PC-3 (cell line): Measurements from ENCODE around the gene TEAD1. TPM values are rescaled to one million over a fixed set of nuclear protein-coding genes. Genes with fewer than 3 reads are reported as not detected.

ENCODE experiments used
- ATAC-seq: fragments of 200-7000 bp; cut with Tn5 transposase; 2 replicates; pipeline ENCODE4 v1.9.1; 2020; ENCODE audit warnings: mild to moderate bottlenecking, moderate library complexity
- BruUV-seq: library from RNA; stranded (reverse); fragments of 400-500 nt; replicated peaks from 2 replicates; lab custom pipeline; 2021; lab: Mats Ljungman, UMichigan
- CTCF ChIA-PET: fragments of 300-600 bp; sonication (Branson Sonifier 250); formaldehyde crosslinking; loops from one replicate; lab custom pipeline; 2022; ENCODE audit warnings: antibody characterized with exemption; lab: Charles Lee
- POLR2A ChIA-PET: fragments of 300-600 bp; sonication (Branson Sonifier 250); formaldehyde crosslinking; loops from one replicate; lab custom pipeline; 2022; ENCODE audit warnings: antibody characterized with exemption; ENCODE audit not compliant: unreplicated experiment; lab: Charles Lee
- DNase-seq: peaks from one replicate; pipeline ENCODE4 v3.0.0-alpha.2; 2015
- H2AFZ ChIP-seq: fragments of 300-600 bp; sonication (generic); 2 replicates; pipeline ENCODE4 v1.6.0; 2016; ENCODE audit warnings: antibody characterized with exemption, low read length
- H3F3A ChIP-seq: fragments of 300-600 bp; sonication (generic); one replicate; pipeline ENCODE4 v1.6.0; 2017; ENCODE audit warnings: antibody characterized with exemption, low read length, control low read depth, mild to moderate bottlenecking; ENCODE audit not compliant: unreplicated experiment
- H3K27ac ChIP-seq: fragments of 300-600 bp; sonication (generic); 2 replicates; pipeline ENCODE4 v1.5.1; 2016; ENCODE audit warnings: mild to moderate bottlenecking, low read length
- H3K27me3 ChIP-seq: fragments of 300-600 bp; sonication (generic); 2 replicates; pipeline ENCODE4 v1.6.1; 2016; ENCODE audit warnings: low read length, mixed read lengths
- H3K36me3 ChIP-seq: fragments of 300-600 bp; sonication (generic); 2 replicates; pipeline ENCODE4 v1.6.1; 2016; ENCODE audit warnings: low read depth, mixed run types, low read length, mixed read lengths
- H3K4me1 ChIP-seq: fragments of 300-600 bp; sonication (generic); 2 replicates; pipeline ENCODE4 v1.5.1; 2016; ENCODE audit warnings: low read length; ENCODE audit not compliant: insufficient read depth
- H3K4me2 ChIP-seq: fragments of 300-600 bp; sonication (generic); 2 replicates; pipeline ENCODE4 v1.6.0; 2016; ENCODE audit warnings: low read length
- H3K4me3 ChIP-seq: fragments of 300-600 bp; sonication (generic); 2 replicates; pipeline ENCODE4 v1.5.1; 2016; ENCODE audit warnings: mild to moderate bottlenecking, low read length, mixed read lengths
- H3K79me2 ChIP-seq: fragments of 300-600 bp; sonication (generic); 2 replicates; pipeline ENCODE4 v1.6.1; 2017; ENCODE audit warnings: low read length, mixed read lengths
- H3K9ac ChIP-seq: fragments of 300-600 bp; sonication (generic); 2 replicates; pipeline ENCODE4 v1.6.0; 2016; ENCODE audit warnings: mild to moderate bottlenecking, low read length
- H3K9me2 ChIP-seq: fragments of 300-600 bp; sonication (generic); replicated peaks from 2 replicates; pipeline ENCODE4 v1.6.1; 2016; ENCODE audit warnings: mixed run types, low read length, mixed read lengths
- H3K9me3 ChIP-seq: fragments of 300-600 bp; sonication (generic); 2 replicates; pipeline ENCODE4 v1.6.1; 2016; ENCODE audit warnings: low read length, mixed read lengths
- H4K20me1 ChIP-seq: fragments of 300-600 bp; sonication (generic); 2 replicates; pipeline ENCODE4 v1.6.1; 2016; ENCODE audit warnings: low read length, mixed read lengths
- CTCF ChIP-seq: fragments of 300-600 bp; sonication (generic); conservative IDR thresholded peaks from 2 replicates; pipeline ENCODE4 v1.5.1; 2017; ENCODE audit warnings: antibody characterized with exemption, low read depth, mild to moderate bottlenecking, low read length
- EZH2 ChIP-seq: fragments of 300-600 bp; sonication (generic); IDR thresholded peaks from one replicate; pipeline ENCODE4 v1.6.1; 2017; ENCODE audit warnings: antibody characterized with exemption, mild to moderate bottlenecking, low read length; ENCODE audit not compliant: unreplicated experiment
- EZH2phosphoT487 ChIP-seq: fragments of 300-600 bp; sonication (generic); IDR thresholded peaks from 2 replicates; pipeline ENCODE4 v1.6.1; 2018; ENCODE audit warnings: mild to moderate bottlenecking, antibody characterized with exemption, low read length, borderline replicate concordance
- intact Hi-C: fragments of 100-400 bp; cut with micrococcal nuclease; formaldehyde crosslinking; loops from 2 replicates; pipeline ENCODE4 v1.9.0; 2023
- total RNA-seq: library from RNA; depleted of rRNA; stranded (reverse); fragments of >200 nt; gene quantifications from 2 replicates; pipeline ENCODE4 v1.2.3, GENCODE V29; 2014

Gene TEAD1
- total RNA-seq, 1 experiment from 2014 or later = 70.2 TPM

GRCh38 chr11:12815931-12816494 lies 141.8 kb downstream of the TEAD1 start:
- H3K4me3 ChIP-seq = no peak overlapping the region
- H3K79me2 ChIP-seq = peaks cover 82% of the 10 kb centered on the region
- H3K27me3 ChIP-seq = no peaks in the 10 kb centered on the region
- H3K4me1 ChIP-seq = peaks cover 23% of the 10 kb centered on the region
- no peak overlapping the region for H2AFZ ChIP-seq
- no peak overlapping the region for H3K4me2 ChIP-seq
- H4K20me1 ChIP-seq = peaks cover 13% of the 10 kb centered on the region; the same call in 1 of the 2 replicates
- no peak overlapping the region for H3K27ac ChIP-seq
- POLR2A ChIA-PET = no interaction called here
- no peak for TF ChIP-seq CTCF
- ATAC-seq (no peak), DNase-seq (no peak)
- BruUV-seq = no TSS peak
- H3K9me2 ChIP-seq = no peaks in the 10 kb centered on the region
- CTCF ChIA-PET = no interaction called here
- H3K9me3 ChIP-seq = no peaks in the 10 kb centered on the region
- no peaks in the 10 kb centered on the region for H3F3A ChIP-seq
- no peak overlapping the region for H3K9ac ChIP-seq
- no peaks in the 10 kb centered on the region for H3K36me3 ChIP-seq
- intact Hi-C loops = no loop called here

- no peak for ATAC-seq
- H3K4me2 ChIP-seq = no peak overlapping the region
- no peaks in the 10 kb centered on the region for H3K27me3 ChIP-seq
- H3K36me3 ChIP-seq = no peaks in the 10 kb centered on the region
- POLR2A ChIA-PET = no interaction called here
- peaks cover 10% of the 10 kb centered on the region; the same call in 1 of the 2 replicates for H4K20me1 ChIP-seq
- DNase-seq = no peak
- CTCF ChIA-PET = no interaction called here
- TF ChIP-seq EZH2phosphoT487 (no peak), CTCF (no peak), EZH2 (no peak)
- no peak overlapping the region for H3K4me3 ChIP-seq
- no peaks in the 10 kb centered on the region for H3K9me3 ChIP-seq
- H2AFZ ChIP-seq = no peak overlapping the region
- no peak overlapping the region for H3K27ac ChIP-seq
- H3K9ac ChIP-seq = no peak overlapping the region
- H3K4me1 ChIP-seq = peaks cover 22% of the 10 kb centered on the region
- H3K79me2 ChIP-seq = peaks cover 75% of the 10 kb centered on the region
- H3K9me2 ChIP-seq = no peaks in the 10 kb centered on the region
- no peaks in the 10 kb centered on the region for H3F3A ChIP-seq
- intact Hi-C loops = no loop called here
- BruUV-seq = no TSS peak
Measured at GRCh38 chr11:12817681-12818332, 143.6 kb downstream of the TEAD1 start.

GRCh38 chr11:12818333-12819015 lies 144.3 kb downstream of the TEAD1 start:
- TF ChIP-seq EZH2 (no peak), EZH2phosphoT487 (no peak), CTCF (no peak)
- Histone ChIP-seq H3K4me3 (no peak overlapping the region), H3K27me3 (no peaks in the 10 kb centered on the region), H3K4me2 (no peak overlapping the region), H2AFZ (no peak overlapping the region), H3K4me1 (peaks cover 15% of the 10 kb centered on the region), H3K9ac (no peak overlapping the region), H3K9me3 (no peaks in the 10 kb centered on the region), H3K79me2 (peaks cover 75% of the 10 kb centered on the region), H3K36me3 (no peaks in the 10 kb centered on the region), H3K27ac (no peak overlapping the region), H3K9me2 (no peaks in the 10 kb centered on the region), H4K20me1 (peaks cover 7% of the 10 kb centered on the region; the same call in 1 of the 2 replicates), H3F3A (no peaks in the 10 kb centered on the region)
- DNase-seq (no peak), ATAC-seq (no peak)
- POLR2A ChIA-PET = no interaction called here
- CTCF ChIA-PET = no interaction called here
- BruUV-seq = no TSS peak
- intact Hi-C loops = no loop called here
